Fibroblast of upper back skin (primary cell): ENCODE measurements around the gene DCLK1.

Experiments used
- DNase-seq: peaks from one replicate; pipeline ENCODE4 v3.0.0-alpha.2; 2013

DCLK1 gene

DNA sequence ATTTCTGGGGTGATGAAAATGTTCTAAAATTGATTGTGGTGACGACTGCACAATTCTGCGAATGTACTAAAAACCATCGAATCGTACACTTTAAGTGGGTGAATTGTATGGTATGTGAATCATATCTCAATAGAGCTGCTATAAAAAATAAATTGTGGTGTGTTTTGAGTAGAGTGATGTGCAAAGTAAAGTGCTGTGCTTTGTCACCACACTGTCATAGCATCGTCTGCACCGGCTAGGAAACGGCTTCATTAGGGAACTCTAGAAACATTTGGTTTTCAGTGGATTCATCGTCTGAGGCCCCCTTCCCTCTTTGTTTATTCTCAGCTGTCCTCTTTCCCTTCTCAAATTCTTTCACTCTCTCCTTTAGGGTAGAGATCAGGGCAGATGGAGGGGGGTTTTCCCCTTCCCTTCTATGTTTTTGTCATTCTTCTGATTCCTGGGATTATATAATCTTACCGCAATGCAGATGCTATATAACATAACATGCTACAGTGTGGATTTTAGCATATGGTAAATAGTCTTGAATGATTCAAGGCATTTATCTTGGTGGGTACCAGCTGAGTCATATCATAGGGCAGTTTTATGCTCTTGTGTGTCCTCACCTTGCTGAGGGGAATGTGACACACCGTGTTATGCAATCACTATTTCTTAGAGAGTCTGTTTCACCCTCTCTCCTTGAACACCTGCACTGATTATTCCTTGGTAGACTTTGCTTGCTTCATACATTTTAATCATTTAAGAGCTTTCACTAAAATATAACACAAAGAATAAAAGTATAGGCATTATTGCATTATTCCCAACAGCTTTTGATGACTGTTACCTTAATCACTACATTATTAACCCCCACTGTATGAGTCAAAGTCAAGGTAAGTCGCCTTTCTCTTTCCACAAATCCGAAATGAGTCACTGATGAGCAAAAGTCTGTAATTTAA, 239.4 kb downstream of the DCLK1 start:
- DNase-seq: peak; percentile 70

DNA sequence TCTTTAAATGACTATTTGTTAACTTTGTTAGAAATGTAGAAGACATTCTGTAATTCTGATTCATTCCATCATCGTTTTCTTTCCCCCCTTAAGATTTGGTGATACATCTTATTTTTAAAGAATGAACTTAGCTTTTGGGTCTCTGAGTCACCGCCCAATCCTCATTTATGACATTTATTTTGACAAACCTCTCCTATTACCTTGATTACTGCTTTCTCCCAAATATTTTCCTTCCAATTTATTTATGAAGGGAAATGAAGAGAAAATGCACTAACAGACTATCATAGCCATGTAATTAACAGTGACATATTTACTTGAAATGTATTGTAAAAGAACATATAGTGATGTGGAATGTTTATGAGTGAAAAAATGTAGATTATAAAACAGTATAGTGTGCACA, 241.6 kb downstream of the DCLK1 start:
- DNase-seq: no peak

DNA sequence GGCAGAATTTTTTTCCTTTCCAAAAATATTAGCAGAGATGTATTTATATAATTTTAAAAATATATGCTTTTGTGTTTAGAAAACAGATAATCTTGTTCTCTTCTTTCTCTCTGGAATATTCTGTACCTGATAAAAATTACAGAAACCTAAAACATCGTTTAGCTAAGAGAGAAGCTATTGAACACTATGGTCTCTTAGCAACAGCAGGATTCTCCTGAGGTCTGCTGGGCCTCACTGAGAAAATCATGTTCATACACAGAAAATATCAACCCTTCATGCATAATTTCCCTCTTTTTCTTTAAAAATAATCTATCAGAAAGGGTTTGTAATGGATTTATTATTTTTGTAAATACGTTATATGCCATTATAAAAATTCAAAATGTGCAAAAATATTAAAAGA, 242.2 kb downstream of the DCLK1 start:
- no peak for DNase-seq

DNA sequence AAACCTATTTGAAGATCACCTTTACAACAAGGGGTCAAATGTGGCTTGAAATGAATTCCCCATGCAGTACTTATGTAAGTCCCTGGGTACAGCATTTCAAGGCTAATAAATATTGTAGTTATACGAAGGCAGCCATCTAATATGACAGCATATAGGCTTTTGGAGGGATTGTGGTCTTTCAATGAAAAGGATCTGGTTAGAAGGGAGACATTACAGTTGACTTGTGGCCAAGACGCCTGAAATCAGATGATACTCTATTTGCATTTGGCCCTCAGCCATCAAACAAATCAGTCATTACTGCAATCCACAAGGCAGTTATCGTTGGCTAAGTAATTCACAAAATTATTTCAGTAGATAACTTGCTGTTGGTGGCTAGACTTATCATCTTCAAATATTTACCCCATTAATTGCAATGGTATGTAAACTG, 242.7 kb downstream of the DCLK1 start:
- peak; percentile 70 for DNase-seq

DNA sequence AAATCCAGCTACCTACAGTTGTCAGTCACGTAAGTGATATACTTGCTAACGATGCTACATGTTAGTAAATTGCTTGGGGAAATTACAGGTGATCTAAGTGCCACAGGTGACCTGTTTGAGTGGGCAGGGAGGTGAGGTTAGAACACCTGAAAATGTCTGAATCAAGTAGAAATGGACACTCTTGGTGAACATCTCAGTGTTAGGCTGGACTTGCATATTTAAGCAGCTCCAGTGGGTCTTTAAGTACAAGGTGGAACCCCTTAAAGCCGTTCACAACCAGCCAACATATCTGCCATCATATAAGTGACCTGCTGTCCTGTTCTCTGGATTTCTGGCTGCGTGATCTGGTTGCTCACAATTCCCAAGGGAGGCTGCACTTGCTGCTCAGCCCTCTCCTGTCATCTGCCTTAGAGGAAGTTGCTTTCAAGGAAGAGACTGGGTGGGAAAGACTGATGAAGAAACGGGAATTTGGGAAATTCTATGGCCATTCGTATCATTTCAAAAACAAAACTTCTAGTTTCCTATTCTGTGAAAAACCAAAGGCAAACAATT, 244.0 kb downstream of the DCLK1 start:
- DNase-seq: no peak

DNA sequence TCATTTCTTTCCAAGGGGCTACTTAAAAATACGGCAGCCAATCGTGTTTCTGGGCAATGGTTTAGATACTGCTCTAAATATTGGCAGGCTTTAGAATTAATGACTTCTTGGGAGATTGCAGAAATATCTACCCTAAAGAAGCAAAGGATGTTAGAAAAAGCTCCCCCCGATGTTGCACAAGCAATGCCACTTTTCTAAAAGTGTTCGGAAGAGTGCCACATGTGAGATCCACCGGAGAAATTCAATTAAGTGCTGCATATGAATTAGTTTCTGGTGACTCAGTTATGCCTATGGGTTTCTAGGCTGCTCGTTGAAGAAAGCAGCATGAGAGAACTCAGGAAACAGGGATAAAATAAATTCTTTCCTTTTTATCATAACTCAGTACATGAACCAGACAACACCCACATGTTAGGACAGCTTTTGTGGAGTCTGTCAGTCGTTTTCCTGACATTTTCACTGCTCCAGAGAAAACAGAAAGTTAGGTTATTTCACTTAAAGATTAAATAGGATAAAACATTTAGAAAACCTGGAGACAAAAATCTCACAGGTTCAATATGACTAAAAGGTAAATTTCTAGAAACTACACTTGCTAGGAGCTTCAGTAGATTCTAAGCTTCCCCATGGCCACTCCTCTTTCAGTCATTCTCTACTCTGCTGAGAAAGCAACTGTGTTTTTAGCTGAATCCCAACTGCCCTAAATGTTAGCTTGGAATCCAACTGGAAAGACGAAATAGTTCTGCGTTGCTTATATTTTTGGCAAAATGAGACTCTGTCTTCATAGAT, 244.7 kb downstream of the DCLK1 start:
- no peak for DNase-seq

DNA sequence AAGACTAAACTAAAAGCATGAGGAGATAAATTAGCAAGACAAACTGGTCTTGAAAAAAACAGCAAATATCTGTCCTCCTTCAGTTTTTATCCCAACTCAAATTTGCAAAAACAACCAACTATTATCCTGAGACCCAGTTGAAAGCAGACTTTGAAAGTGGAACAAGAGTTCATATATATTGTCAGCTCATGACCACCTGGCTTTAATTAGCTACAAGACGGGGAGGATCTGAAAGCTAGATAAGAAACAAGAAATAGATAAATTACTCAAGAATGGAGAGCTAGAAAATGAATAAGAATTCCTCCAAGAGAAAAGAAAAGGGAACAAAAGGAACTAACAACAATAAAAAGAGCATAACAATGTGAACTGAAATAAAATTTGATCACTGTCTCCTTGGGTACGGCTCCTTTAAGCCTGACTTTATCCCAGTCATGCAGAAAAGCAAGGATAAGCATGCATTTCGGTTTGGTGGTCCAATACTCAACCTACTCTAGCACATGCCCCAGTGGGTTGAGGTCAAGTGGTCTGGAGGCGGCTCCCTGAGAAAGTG, 246.9 kb downstream of the DCLK1 start:
- peak; percentile 39 for DNase-seq

DNA sequence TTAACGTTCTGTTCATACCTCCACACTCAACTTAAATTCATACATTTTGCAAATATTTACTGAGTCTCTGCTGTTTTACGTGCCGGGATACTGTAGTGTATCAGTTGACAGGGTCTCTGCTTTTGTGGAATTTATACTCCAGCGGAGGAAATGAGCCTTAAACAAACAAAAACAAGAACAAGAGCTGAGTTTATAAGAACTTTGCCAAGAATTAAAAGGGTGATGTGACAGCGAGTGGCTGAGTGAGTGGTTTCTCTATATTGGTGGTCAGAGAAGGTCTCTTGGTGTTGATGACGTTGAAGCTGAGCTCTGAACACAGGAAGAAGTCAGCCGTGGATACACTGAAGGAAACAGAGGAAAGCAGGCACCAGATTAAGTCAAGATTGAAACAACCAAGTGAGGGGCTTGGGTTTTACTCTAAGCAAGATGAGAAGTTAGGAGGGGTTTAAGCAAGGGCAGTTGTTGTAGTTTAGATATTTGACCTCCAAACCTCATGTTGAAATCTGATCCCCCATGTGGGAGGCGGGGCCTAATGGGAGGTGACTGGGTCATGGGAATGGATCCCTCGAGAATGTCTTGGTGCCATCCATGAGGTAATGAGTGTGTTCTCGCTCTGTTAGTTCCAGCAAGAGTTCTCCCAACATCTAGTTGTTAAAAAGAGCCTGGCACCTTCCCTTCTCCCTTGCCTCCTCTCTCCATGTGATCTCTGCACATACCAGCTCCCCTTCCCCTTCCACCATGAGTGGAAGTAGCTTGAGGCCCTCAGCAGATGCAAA, 248.3 kb downstream of the DCLK1 start:
- no peak for DNase-seq

DNA sequence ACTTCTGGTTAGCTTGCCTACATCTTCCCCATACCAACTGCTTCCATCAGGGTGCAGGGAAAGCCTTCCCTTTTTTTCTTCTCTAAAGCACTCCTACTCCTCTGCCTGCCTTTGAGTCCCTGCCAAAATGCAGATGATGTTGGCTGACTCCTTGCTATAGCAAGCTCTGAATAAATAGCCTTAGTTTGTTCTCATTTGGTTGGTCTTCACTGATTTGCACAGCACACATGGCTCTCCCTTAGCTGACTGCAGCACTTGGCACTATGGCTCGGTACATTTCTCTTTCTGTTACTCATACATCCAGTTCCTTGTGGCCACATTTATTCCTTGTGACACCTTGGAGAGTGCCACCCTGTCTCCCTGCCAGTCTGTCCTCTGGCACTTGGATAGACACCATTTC, 249.8 kb downstream of the DCLK1 start:
- DNase-seq: no peak

DNA sequence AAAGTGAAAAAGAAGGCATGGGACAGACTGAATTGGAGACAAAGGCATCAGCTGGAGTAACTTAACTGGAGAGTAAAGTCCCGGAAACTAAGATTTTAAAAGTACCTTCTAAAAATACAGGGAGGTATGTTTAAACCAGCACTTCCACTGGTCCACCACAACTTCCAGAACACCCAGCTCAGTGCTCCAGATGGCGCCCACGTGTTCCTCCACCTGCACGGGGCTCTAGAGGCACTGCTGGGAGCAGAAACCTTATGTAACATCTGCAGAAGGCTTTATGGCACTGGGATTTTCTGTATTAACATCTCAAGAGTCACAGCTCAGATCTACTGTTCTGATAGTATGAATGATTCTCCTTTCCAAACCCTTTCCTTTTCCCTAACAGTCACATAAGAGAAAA, 252.1 kb downstream of the DCLK1 start:
- no peak for DNase-seq

DNA sequence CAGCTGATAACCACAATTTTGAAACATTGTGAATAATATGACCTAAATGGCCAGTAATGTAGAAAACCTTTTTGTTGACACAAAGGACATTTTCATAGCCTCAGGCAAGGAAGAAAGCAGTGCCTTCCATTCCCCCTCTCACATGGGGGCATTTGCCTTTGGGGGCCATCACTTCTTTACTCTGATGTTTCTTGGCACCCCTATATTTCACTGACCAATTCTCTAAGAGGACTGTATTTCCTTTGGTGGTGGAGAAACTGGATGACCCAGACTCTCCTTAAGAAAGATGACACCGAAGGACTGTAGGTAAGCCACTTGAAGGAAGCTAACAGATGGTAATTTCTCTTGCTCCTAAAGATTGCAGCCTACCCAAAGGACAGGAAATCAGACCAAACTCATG, 254.6 kb downstream of the DCLK1 start:
- no peak for DNase-seq

DNA sequence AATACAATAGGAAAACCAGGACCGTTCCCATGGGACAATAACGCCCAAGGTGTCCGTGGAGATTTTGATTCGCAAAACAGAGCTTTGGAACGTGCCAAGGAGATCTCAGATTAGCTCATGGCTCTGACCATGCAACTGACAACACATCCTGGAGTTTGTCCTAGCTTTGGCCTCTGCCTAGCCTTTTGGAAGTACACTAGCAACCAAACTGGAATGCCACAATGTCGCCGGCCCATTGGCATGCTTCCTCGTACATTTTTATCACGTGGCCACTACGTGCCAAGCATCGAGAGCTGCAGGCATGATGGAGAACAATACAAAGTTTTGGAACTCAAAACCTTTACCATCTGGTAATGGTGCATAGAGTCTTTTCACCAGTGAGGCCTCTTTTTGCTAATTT, 256.5 kb downstream of the DCLK1 start:
- DNase-seq: no peak

DNA sequence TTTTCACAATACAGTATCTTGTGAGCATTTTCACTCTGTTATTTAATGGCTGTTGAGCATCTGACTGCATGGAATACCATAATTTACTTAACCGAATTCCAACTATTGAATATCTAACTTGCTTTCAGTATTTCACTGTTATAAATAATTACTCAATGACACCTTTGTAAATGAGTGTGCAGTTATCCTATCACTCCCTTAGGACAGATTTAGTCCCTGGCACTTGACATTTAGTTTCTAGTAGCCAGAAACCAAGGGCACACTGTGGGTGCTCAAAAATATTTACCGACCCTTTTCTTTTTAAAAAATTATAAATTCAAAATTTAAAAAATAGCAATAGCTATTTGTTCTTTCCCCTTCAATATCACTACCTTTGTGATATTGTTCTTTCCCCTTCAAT, 258.8 kb downstream of the DCLK1 start:
- no peak for DNase-seq

DNA sequence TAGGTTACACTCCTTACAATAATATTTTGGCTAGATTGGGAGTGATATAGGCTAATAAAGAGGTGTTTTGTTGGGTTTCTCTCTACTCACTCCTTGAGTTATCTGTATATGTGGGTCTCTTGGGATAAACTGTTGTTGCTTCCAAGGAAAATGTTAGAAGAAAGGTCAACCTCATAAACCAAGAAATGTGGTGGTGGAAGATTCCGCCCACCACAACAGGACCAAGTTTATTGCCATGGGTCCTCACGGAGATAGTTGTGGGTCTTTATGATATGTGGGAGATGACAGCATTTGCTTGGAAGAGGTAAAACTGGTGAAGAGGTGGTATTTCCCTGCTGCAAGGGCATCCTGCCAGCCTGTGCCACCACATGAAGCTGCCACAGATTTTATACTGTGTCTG, 259.6 kb downstream of the DCLK1 start:
- no peak for DNase-seq

DNA sequence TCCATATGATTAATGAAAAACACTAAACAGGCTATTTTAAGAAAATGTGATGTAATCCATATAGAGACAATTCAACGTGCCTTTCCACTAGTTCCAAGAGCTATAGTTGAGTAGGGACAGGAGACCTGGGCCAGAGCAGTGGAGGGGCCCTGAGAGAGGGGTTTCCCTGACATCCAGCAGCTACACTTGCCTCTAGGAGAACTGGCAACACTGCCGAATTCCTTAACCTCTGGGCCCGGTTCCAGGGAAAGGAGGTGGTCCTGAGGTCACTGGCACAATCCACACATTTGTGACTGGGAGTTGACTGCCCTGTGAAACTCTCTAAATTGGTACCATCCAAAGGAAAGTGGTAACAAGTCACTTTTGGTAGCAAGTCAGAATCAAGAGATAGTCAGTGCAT, 264.4 kb downstream of the DCLK1 start:
- peak; percentile 22 for DNase-seq

DNA sequence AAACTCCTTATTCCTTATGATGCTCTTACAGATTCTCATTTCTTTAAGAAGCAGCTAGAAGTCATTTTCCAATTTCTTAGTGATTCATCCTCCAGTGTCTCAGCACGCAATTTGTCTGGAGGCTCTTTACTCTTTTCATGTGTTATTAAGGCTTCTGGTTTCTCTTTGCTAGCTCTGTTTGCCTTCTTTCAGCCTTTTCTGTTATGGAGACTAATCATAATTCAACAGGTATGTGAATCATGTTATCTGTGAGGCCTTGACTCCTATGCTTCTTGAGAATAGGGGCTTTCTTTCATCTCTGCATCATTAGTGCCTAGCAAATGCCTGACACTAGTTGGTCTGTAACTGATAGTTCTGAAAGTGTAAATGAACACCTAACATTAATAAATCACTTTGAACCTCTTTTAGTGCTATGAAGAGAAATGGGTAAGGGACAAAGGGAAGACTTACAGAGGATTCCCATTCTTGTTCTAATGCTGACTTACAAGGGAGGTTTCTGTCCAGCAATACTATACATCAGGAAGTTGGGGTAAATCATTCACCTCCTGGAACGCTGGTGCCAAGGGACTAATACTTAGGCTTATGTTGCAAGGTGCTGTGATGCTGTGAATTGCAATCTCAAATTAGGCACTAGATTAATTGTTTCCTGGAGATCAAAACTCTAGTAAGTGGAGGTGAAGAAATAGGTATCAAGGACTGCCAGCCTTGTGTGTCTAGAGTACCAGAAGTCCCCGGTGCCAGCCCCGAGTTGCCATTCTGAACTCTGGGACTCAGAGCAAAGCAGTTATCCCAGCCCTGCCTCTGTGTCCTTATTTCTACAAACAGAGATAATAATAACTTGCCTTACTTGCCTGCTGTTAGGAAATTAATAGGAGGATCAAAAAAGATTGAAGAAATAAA, 265.6 kb downstream of the DCLK1 start:
- DNase-seq: peak; percentile 17

DNA sequence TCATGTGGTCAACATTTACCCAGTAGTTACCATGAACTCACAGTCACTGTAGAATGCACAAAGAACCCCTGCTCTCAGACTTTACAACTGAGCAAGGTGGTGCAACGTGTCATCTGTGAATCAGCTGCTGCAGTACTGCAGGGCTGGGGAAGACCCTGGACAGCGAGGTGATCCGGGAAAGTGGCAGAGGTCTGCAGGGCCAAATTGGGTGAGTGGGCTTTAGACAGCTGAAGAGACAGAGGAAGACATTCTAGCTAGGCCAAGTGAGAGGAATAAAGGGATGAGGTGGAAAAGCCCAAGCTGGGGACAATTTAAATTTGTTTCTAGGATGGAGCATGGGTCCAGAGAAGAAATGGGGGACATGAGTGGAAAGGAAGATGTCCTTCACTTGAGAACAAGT, 270.5 kb downstream of the DCLK1 start:
- DNase-seq: no peak

DNA sequence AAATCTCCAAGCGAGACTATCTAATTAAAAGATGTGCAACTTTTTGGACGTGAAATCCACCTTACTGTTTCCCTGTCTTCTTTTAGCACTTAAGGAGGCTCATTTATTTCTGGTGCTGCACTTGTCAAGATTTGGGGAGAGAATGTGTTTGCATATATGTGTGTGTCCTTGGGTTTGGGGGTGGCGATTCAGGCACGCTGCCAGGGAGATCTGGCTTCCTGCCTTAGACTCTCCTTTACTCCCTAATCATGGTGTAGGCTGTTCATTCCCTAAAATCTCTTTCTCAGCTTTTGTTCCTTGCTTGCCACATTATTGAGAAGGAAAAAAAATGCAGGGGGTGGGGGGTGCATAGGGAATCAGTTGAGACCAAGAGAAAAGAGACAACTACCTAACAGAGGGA, 271.2 kb downstream of the DCLK1 start:
- no peak for DNase-seq

DNA sequence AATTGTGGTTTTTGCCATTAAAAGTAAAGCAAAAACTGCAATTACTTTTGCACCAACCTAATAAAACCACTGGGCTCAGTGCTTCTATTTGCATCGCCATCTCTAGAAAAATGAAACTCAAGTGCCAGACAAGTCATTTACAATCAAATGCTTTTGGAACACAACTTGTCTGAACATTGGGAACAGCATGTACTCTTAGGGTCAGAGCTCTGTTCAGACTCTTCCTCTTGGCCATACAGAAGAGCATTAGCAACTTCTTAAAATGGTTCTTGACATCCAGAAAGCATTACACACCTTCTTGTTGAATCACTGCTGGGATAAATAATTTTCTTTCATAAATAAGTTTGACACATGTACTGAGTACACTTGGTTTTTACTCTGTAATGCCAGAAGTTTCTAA, 272.5 kb downstream of the DCLK1 start:
- DNase-seq: no peak

DNA sequence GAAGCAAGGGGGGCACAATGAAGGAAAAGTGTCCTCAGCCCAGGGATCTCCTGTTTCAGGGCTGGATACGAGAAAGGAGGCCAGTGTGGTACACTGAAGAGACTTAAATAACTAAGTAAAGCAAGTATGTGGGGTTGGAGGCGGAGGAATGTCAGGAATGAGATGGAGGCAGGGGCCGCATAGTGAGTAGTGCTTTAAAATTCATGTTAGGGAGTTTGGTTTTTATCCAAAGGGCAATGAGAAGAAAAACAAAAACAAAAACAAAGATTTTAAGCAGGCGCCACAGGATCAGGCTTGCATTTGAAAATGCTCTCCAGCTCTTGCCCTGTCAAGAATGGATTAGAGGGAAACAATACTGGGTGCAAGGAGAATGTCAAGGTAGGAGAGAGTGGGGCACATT, 273.4 kb downstream of the DCLK1 start:
- peak; percentile 71 for DNase-seq

DNA sequence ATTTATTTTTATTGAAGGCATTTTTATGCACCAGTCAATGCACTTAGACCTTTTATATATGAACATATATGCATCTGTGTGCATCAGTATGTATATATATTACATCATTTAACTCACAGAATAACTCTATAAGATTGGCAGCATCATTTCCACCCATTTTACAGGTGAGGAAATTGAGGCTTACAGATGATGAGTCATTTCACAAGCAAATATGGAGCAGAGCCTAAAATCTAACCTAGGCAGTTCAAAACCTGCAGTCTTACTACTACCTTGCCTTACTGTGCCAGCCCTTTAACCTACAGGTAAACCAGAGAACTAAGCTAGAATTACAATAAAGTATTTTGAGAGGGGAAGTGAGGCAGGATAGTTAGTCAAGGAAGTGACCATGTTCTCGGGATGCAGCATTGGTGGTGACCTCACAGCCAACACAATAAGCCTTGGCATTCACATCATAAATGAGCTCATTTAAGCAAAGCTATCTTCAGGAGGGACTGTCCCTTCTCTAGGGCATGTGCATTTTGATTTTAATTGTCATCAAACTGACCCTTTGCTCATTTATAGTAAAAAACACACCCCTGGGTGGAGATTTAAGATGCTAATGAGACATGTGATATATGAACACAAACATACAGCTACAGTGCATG, 274.3 kb downstream of the DCLK1 start:
- DNase-seq: no peak
